ENCODE measurements around the gene CCDC112.

The CCDC112 gene

GRCh38 chr5:115342590-115343377, 46.3 kb upstream of the CCDC112 start:
- no peak for DNase-seq
- H3K27me3 ChIP-seq (replicated peaks; ENCODE audit: insufficient read depth, low read length) = no peaks in the 10 kb centered on the region
- no peaks in the 10 kb centered on the region for H3K9me3 ChIP-seq (replicated peaks; ENCODE audit: insufficient read depth, low read length)
- H3K36me3 ChIP-seq (replicated peaks; ENCODE audit: insufficient read depth, low read length) = no peaks in the 10 kb centered on the region
- TF ChIP-seq CTCF (IDR thresholded peaks at IDR 0.05; ENCODE audit: low read length) (no peak), EZH2 (optimal IDR thresholded peaks at IDR 0.05; ENCODE audit: low read depth, low read length) (no peak), EZH2phosphoT487 (IDR thresholded peaks at IDR 0.05; ENCODE audit: low read length) (no peak)
- no peak overlapping the region for H3K9ac ChIP-seq (ENCODE audit: low read length)
- H4K20me1 ChIP-seq (ENCODE audit: insufficient read depth, low read length) = no peaks in the 10 kb centered on the region
- no peak overlapping the region for H3K4me3 ChIP-seq (ENCODE audit: low read length)
- no peak overlapping the region for H2AFZ ChIP-seq (ENCODE audit: low read length)
- H3K27ac ChIP-seq (ENCODE audit: low read length) = no peak overlapping the region
- H3K79me2 ChIP-seq (ENCODE audit: low read length) = no peaks in the 10 kb centered on the region
- no peak overlapping the region for H3K4me2 ChIP-seq (ENCODE audit: low read depth, low read length)
- no peaks in the 10 kb centered on the region for H3F3A ChIP-seq (ENCODE audit: insufficient read depth, low read length)
- no peaks in the 10 kb centered on the region for H3K9me2 ChIP-seq (replicated peaks; ENCODE audit: insufficient read depth, low read length)
- no peaks in the 10 kb centered on the region for H3K4me1 ChIP-seq (ENCODE audit: low read length)

- H3F3A ChIP-seq (ENCODE audit: insufficient read depth, low read length) = no peaks in the 10 kb centered on the region
- H3K4me1 ChIP-seq (ENCODE audit: low read length) = no peaks in the 10 kb centered on the region
- H3K9me2 ChIP-seq (replicated peaks; ENCODE audit: insufficient read depth, low read length) = no peaks in the 10 kb centered on the region
- no peak for DNase-seq
- H3K4me2 ChIP-seq (ENCODE audit: low read depth, low read length) = no peak overlapping the region
- no peak overlapping the region for H3K4me3 ChIP-seq (ENCODE audit: low read length)
- H4K20me1 ChIP-seq (ENCODE audit: insufficient read depth, low read length) = no peaks in the 10 kb centered on the region
- H3K79me2 ChIP-seq (ENCODE audit: low read length) = no peaks in the 10 kb centered on the region
- TF ChIP-seq EZH2 (optimal IDR thresholded peaks at IDR 0.05; ENCODE audit: low read depth, low read length) (no peak), EZH2phosphoT487 (IDR thresholded peaks at IDR 0.05; ENCODE audit: low read length) (no peak), CTCF (IDR thresholded peaks at IDR 0.05; ENCODE audit: low read length) (no peak)
- H3K27me3 ChIP-seq (replicated peaks; ENCODE audit: insufficient read depth, low read length) = no peaks in the 10 kb centered on the region
- H3K36me3 ChIP-seq (replicated peaks; ENCODE audit: insufficient read depth, low read length) = no peaks in the 10 kb centered on the region
- no peak overlapping the region for H3K9ac ChIP-seq (ENCODE audit: low read length)
- H3K27ac ChIP-seq (ENCODE audit: low read length) = no peak overlapping the region
- no peak overlapping the region for H2AFZ ChIP-seq (ENCODE audit: low read length)
- H3K9me3 ChIP-seq (replicated peaks; ENCODE audit: insufficient read depth, low read length) = no peaks in the 10 kb centered on the region
These were observed 45.3 kb upstream of the CCDC112 start for GRCh38 chr5:115341745-115342144.

- Histone ChIP-seq H3K36me3 (replicated peaks; ENCODE audit: insufficient read depth, low read length) (no peaks in the 10 kb centered on the region), H3K27me3 (replicated peaks; ENCODE audit: insufficient read depth, low read length) (no peaks in the 10 kb centered on the region), H3K9ac (ENCODE audit: low read length) (no peak overlapping the region), H3K9me2 (replicated peaks; ENCODE audit: insufficient read depth, low read length) (no peaks in the 10 kb centered on the region), H3K27ac (ENCODE audit: low read length) (no peak overlapping the region), H3K9me3 (replicated peaks; ENCODE audit: insufficient read depth, low read length) (no peaks in the 10 kb centered on the region), H3K4me1 (ENCODE audit: low read length) (no peaks in the 10 kb centered on the region), H3K4me3 (ENCODE audit: low read length) (no peak overlapping the region), H4K20me1 (ENCODE audit: insufficient read depth, low read length) (no peaks in the 10 kb centered on the region), H3K4me2 (ENCODE audit: low read depth, low read length) (no peak overlapping the region), H2AFZ (ENCODE audit: low read length) (no peak overlapping the region), H3K79me2 (ENCODE audit: low read length) (no peaks in the 10 kb centered on the region), H3F3A (ENCODE audit: insufficient read depth, low read length) (no peaks in the 10 kb centered on the region)
- no peak for DNase-seq
- TF ChIP-seq EZH2phosphoT487 (IDR thresholded peaks at IDR 0.05; ENCODE audit: low read length) (no peak), CTCF (IDR thresholded peaks at IDR 0.05; ENCODE audit: low read length) (no peak), EZH2 (optimal IDR thresholded peaks at IDR 0.05; ENCODE audit: low read depth, low read length) (no peak)
These were observed 42.4 kb upstream of the CCDC112 start for GRCh38 chr5:115338851-115339250.

Data from MM.1S (cell line).